ENCODE measurements around the gene SYPL2.

DNA sequence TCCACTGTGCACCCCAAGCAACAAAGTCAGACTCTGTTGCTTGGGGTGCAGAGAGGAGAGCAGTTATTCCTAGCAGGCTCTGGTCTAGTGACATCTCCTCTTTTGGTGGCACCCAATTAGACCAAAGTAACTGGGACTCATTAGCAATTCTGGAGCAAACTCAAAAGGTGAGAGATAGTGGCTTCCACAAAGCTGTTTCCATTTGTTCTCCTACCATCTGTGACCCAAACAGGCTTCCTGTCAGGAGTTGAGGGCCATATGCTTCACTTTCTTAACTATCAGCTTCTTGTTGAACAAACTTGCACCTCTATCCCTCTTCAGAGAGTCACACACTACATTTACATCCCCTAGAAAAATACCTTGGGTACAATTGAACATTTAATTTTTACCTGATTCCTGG lies 15.9 kb downstream of the SYPL2 start:
- no peak for TF ChIP-seq CTCF (IDR thresholded peaks at IDR 0.05)
- no peak for TF ChIP-seq POLR2A (IDR thresholded peaks at IDR 0.05)
